ENCODE data around the gene CIB2.
A peak's percentile ranks its signal among the peaks of the same experiment; 100 is the strongest.

The CIB2 gene

DNA sequence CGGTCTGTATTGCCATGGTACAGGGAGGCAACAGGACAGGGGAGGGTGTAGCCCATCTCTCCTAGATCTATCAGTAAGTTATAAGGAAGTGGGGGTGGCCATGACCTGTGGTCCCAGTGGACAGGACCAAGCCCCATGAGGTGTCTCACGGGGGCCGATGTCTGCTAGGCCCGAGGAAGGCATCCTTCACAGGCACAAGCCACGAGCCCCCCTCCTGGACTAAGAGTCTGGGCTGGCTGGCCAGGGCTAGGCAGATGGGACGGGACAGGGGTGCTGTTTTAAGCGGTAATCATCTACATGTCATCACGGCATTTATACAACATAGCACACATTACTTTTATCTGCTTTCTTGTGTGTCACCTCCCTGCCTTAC, 51.2 kb downstream of the CIB2 start:
- TF ChIP-seq, protein P1, sequence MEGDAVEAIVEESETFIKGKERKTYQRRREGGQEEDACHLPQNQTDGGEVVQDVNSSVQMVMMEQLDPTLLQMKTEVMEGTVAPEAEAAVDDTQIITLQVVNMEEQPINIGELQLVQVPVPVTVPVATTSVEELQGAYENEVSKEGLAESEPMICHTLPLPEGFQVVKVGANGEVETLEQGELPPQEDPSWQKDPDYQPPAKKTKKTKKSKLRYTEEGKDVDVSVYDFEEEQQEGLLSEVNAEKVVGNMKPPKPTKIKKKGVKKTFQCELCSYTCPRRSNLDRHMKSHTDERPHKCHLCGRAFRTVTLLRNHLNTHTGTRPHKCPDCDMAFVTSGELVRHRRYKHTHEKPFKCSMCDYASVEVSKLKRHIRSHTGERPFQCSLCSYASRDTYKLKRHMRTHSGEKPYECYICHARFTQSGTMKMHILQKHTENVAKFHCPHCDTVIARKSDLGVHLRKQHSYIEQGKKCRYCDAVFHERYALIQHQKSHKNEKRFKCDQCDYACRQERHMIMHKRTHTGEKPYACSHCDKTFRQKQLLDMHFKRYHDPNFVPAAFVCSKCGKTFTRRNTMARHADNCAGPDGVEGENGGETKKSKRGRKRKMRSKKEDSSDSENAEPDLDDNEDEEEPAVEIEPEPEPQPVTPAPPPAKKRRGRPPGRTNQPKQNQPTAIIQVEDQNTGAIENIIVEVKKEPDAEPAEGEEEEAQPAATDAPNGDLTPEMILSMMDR (IDR thresholded peaks at IDR 0.05; ENCODE audit: low read depth, low read length, missing control alignments) = no peak
- H3K4me3 ChIP-seq (replicated peaks; ENCODE audit: low read depth, low read length) = no peak overlapping the region
- DNase-seq (ENCODE audit: extremely low read depth, low read depth) = no peak

DNA sequence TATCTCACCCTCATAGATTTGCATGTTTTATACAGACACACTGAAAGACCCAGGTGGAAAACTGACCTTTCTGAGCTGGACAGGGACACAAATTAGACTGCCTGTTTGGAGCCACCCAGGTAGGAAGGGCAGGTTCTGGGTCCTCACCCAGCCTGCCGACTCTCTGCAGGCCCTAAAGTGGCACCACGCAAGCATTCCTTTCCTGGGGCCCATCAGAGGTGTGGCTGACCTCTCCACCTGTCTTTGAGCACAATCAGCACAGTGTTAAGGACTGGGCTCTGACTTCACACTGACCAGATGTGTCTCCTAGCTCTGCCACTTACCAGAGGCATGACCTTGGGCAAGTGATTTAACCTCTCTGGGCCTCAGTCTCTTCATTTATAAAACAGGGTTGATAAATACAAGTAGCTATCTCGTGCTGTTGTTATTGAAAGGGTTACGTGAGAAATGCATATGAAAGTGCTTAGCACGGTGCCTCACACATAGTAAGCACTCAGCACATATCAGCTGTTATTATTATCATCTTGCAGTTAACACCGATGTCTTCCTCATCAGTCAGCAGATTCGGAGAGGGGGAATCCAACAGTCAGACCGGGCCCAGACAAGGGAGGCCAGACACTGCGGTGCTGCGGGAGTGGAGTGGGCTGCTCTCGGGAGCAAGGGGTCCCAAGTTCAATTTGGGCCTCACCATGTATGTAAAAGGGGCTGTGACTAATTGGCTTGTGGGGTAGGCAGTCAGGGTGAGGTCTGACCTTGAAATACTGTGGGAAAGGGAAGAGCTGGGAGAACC, 51.8 kb downstream of the CIB2 start:
- no peak overlapping the region for H3K4me3 ChIP-seq (replicated peaks; ENCODE audit: low read depth, low read length)
- DNase-seq (ENCODE audit: extremely low read depth, low read depth) = no peak
- TF ChIP-seq, protein P1 (IDR thresholded peaks at IDR 0.05; ENCODE audit: low read depth, low read length, missing control alignments) = no peak

DNA sequence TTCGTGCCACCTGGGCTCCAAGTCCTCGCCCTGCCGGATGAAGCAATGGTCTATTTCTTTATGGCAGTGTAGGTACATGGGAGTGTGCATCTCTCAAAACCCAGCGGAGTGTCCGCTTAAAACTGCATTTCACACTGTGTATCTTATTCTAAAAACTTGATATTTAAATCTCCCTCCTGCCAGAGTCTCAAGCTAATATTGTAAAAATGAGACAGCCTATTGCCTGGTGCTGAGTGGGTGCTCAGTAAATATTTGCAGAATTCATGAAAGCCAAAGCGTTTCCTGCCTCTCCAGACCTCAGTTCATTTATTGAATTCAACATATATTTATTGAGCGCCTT, 53.4 kb downstream of the CIB2 start:
- DNase-seq (ENCODE audit: extremely low read depth, low read depth) = no peak
- TF ChIP-seq, protein P1 (IDR thresholded peaks at IDR 0.05; ENCODE audit: low read depth, low read length, missing control alignments) = no peak
- peak overlapping the region; percentile 45 for H3K4me3 ChIP-seq (replicated peaks; ENCODE audit: low read depth, low read length)

DNA sequence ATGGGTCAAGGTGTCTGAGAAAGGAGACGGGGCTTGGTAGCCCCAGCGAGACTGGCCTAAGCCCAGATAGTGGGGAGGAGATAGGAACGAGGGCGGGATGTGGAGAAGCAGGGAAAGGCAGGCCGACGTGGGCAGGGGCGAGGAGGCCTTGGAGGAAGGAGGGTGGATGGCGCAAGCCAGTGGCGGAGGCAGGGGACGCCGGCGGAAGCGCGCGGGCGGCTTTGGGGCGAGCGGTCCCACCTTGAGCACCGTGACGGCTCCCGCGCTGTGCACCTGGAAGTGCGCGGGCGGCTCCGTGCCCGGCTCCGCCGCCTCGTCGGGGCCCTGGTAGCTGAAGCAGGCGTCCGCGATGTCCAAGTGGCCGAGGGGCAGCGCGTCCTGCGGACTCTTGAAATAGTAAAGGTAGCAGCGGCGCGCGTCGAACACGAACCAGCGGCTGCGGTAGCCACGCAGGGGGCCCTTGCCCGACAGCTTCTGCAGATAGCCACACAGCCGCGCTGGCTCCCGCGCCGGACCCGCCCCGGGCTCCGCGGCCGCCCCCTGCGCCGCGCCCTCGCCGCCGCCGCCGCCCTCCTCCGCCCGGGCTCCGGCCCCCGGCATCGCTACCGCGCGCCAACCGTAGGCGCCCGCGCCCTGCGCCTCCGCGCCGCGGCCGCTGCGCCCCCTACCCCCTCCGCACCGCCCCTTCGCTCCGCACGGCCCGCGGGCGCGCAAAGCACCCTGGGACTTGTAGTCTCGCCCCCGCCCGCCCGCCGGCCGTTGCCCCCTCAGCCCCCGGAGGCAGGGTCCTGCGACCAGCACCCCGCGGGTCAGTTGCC, 54.0 kb downstream of the CIB2 start, which contains the start of gene TBC1D2B:
TSS of gene TBC1D2B (minus strand) at position 659 of the 818 bp plus-strand sequence. CDS start at position 600, 59 bp downstream.
- no peak for DNase-seq (ENCODE audit: extremely low read depth, low read depth)
- H3K4me3 ChIP-seq (replicated peaks; ENCODE audit: low read depth, low read length) = peak within 1 kb of the TSS; percentile 76
- TF ChIP-seq, protein P1 (IDR thresholded peaks at IDR 0.05; ENCODE audit: low read depth, low read length, missing control alignments) = no peak

DNA sequence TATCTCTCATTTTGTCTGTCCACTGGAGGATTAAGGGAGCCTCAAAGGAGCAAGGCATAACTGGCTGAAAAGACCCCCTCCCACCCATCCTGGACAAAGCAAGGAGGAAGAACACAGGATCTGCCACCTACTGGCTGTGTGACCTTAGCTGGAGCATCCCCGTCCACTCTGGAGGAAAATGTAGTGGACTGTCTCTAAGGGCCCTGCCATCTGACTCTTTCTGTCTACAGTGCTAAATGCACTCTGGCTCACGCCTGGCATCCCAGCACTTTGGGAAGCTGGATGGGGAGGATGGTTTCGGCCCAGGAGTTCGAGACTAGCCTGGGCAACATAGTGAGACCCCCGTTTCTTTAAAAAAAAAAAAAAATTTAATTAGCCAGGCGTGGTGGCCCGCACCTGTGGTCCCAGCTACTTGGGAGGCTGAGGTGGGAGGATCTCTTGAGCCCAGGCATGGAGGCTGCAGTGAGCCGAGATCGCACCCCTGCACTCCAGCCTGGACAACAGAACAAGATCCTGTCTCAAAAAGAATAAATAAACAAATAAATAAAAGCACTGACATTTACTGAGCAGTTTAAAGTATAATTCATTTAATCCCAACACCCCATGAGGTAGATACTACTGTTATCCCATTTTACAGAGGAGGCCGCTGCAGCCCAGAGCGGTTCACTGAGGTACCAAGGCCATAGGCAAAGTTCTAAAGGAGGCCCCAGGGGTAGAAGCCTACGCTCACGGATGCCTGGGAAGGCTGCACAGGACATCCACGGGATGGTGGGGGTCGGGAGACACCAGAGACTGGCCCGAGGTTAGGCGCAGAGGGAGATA, 54.8 kb downstream of the CIB2 start:
- TF ChIP-seq, protein P1 (IDR thresholded peaks at IDR 0.05; ENCODE audit: low read depth, low read length, missing control alignments) = peak; percentile 11
- DNase-seq (ENCODE audit: extremely low read depth, low read depth) = no peak
- H3K4me3 ChIP-seq (replicated peaks; ENCODE audit: low read depth, low read length) = peak overlapping the region; percentile 76

DNA sequence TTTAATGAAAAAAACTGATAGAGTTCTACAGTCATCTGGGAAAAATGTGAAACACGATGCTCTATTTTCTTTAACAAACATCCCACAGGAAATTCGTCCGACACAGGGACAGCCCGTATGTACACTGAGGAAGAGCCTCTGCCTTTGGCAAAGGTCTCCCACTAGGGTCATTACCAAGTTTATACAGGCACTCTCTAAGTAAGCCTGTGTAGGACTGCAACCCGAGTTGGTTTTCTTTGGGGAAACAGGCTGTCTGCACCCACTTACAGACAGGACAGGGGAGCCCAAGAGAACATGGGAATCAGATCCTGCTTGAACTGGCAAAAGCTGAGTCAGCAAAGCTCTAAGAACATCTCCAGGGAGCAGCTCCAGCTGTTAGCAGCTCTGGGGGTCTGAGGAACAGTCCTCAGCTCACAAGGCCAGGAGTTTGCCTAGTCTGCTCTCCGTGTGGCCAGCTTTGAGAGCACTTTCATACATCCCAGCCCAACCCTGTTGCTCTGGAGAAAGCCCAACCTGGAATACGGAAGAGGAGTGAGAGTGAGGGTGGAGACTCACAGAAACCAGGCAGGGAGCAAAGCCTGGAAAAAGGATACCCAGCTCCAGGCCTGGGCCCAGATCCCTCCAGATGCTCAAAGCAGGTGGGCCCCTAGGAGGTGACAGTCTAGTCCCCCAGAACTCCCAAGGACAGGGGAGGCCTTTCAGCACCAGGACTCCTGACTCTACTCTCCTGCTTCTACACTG, 55.6 kb downstream of the CIB2 start:
- DNase-seq (ENCODE audit: extremely low read depth, low read depth) = no peak
- peak overlapping the region; percentile 76 for H3K4me3 ChIP-seq (replicated peaks; ENCODE audit: low read depth, low read length)
- TF ChIP-seq, protein P1 (IDR thresholded peaks at IDR 0.05; ENCODE audit: low read depth, low read length, missing control alignments) = no peak
